Measurements from ENCODE around the gene SNED1.
"Not testable (repeated sequence)": the region's sequence is repeated elsewhere in the genome, so short reads cannot be mapped to it uniquely, and the experiment has no call there.

Gene SNED1

GRCh38 chr2:240972636-240973521 lies 25.5 kb upstream of the SNED1 start:
- no peak for DNase-seq (ENCODE audit: low read depth)

GRCh38 chr2:240974771-240975572 lies 23.4 kb upstream of the SNED1 start:
- no peak for DNase-seq (ENCODE audit: low read depth)

GRCh38 chr2:240975903-240976302 lies 22.5 kb upstream of the SNED1 start:
- DNase-seq (ENCODE audit: low read depth): not testable (repeated sequence)

- DNase-seq (ENCODE audit: low read depth): no peak
These were observed 17.1 kb upstream of the SNED1 start for GRCh38 chr2:240981280-240981679.

GRCh38 chr2:240981871-240982800 lies 16.3 kb upstream of the SNED1 start:
- DNase-seq (ENCODE audit: low read depth): no peak

GRCh38 chr2:240982821-240983281 lies 15.6 kb upstream of the SNED1 start:
- DNase-seq (ENCODE audit: low read depth): no peak

GRCh38 chr2:240983361-240983995 lies 14.9 kb upstream of the SNED1 start:
- DNase-seq (ENCODE audit: low read depth): peak; percentile 26

GRCh38 chr2:240983996-240984498 lies 14.4 kb upstream of the SNED1 start:
- DNase-seq (ENCODE audit: low read depth): no peak

- no peak for DNase-seq (ENCODE audit: low read depth)
These were observed 12.3 kb upstream of the SNED1 start for GRCh38 chr2:240985881-240986786.

- no peak for DNase-seq (ENCODE audit: low read depth)
These were observed 11.5 kb upstream of the SNED1 start for GRCh38 chr2:240986787-240987411.

GRCh38 chr2:240987588-240987987 lies 10.8 kb upstream of the SNED1 start:
- DNase-seq (ENCODE audit: low read depth): no peak

- DNase-seq (ENCODE audit: low read depth): no peak
These were observed 10.3 kb upstream of the SNED1 start for GRCh38 chr2:240988146-240988545.

GRCh38 chr2:240988571-240989271 lies 9.7 kb upstream of the SNED1 start:
- no peak for DNase-seq (ENCODE audit: low read depth)

- DNase-seq (ENCODE audit: low read depth): no peak
These were observed 8.8 kb upstream of the SNED1 start for GRCh38 chr2:240989451-240990265.

GRCh38 chr2:240990266-240990529 lies 8.2 kb upstream of the SNED1 start:
- no peak for DNase-seq (ENCODE audit: low read depth)

GRCh38 chr2:240990726-240991377 lies 7.6 kb upstream of the SNED1 start:
- DNase-seq (ENCODE audit: low read depth): no peak

- no peak for DNase-seq (ENCODE audit: low read depth)
These were observed 6.8 kb upstream of the SNED1 start for GRCh38 chr2:240991378-240992263.
